Jurkat, Clone E6-1 (cell line): ENCODE measurements around the gene SH2B3.

Experiments
- DNase-seq: peaks from one replicate; pipeline ENCODE4 v3.0.0-alpha.2; 2011; ENCODE audit warnings: low read depth, low spot score
- H3K4me3 ChIP-seq: 2 replicates; pipeline ENCODE4 v1.5.1; 2011; ENCODE audit warnings: mild to moderate bottlenecking, low read length, control low read depth, moderate library complexity

SH2B3 gene

GRCh38 chr12:111438481-111438880, 32.8 kb downstream of the SH2B3 start:
- H3K4me3 ChIP-seq = no peak overlapping the region
- DNase-seq = peak; percentile 87

GRCh38 chr12:111439657-111440151, 34.0 kb downstream of the SH2B3 start:
- no peak for DNase-seq

GRCh38 chr12:111440152-111440551, 34.4 kb downstream of the SH2B3 start:
- DNase-seq = no peak
- H3K4me3 ChIP-seq = no peak overlapping the region

More at GRCh38 chr12:111439657-111440151, 34.0 kb downstream of the SH2B3 start:
- no peak overlapping the region for H3K4me3 ChIP-seq

GRCh38 chr12:111440631-111441030, 34.9 kb downstream of the SH2B3 start:
- DNase-seq = no peak
- no peak overlapping the region for H3K4me3 ChIP-seq

GRCh38 chr12:111441107-111441928, 35.6 kb downstream of the SH2B3 start:
- no peak for DNase-seq
- no peak overlapping the region for H3K4me3 ChIP-seq

GRCh38 chr12:111442301-111443045, 36.8 kb downstream of the SH2B3 start:
- DNase-seq = no peak
- no peak overlapping the region for H3K4me3 ChIP-seq

- no peak overlapping the region for H3K4me3 ChIP-seq
- DNase-seq = no peak
Measured at GRCh38 chr12:111443086-111443485, 37.4 kb downstream of the SH2B3 start.

GRCh38 chr12:111443586-111443985, 37.9 kb downstream of the SH2B3 start:
- no peak for DNase-seq

GRCh38 chr12:111444314-111444924, 38.7 kb downstream of the SH2B3 start:
- H3K4me3 ChIP-seq = no peak overlapping the region
- peak; percentile 63 for DNase-seq

More at GRCh38 chr12:111443586-111443985, 37.9 kb downstream of the SH2B3 start:
- H3K4me3 ChIP-seq = no peak overlapping the region

GRCh38 chr12:111444925-111445725, 39.4 kb downstream of the SH2B3 start:
- H3K4me3 ChIP-seq = no peak overlapping the region
- peak; percentile 68 for DNase-seq

GRCh38 chr12:111445726-111446581, 40.2 kb downstream of the SH2B3 start:
- H3K4me3 ChIP-seq = no peak overlapping the region
- no peak for DNase-seq

GRCh38 chr12:111446631-111447570, 41.2 kb downstream of the SH2B3 start:
- DNase-seq = no peak
- H3K4me3 ChIP-seq = no peak overlapping the region

- H3K4me3 ChIP-seq = no peak overlapping the region
- no peak for DNase-seq
Measured at GRCh38 chr12:111447571-111448265, 42.0 kb downstream of the SH2B3 start.

GRCh38 chr12:111448266-111448830, 42.6 kb downstream of the SH2B3 start:
- DNase-seq = no peak
- H3K4me3 ChIP-seq = no peak overlapping the region

GRCh38 chr12:111448846-111449790, 43.4 kb downstream of the SH2B3 start:
- H3K4me3 ChIP-seq = no peak overlapping the region

More at GRCh38 chr12:111448846-111449790, 43.4 kb downstream of the SH2B3 start:
- DNase-seq = no peak
